DMS 273 treated with DMSO at 0.1 percent for 48 hours (cell line): ENCODE data around the gene CPXM2.

Experiments
- DNase-seq: peaks from one replicate; lab custom pipeline; 2025; lab: John Stamatoyannopoulos, UW

The CPXM2 gene

DNA sequence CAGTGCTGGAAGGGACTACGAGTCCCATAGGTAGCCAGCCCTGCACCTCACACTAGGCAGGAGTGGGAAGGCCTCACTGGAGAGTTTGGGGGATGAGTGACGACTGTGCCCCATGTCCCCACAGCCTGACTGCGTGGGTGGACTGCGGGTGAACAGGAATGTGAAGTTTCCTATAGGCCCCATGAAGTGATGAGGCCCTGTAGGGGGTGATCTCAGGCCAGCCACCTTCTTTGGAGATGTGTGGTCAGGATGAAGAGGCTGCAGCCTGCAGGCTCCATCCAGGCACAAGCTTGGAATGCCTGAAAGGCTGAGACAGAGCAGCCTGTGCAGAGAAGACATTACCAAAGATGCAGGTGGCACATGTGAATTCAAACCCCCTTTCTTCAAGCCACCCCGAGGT, 94.9 kb downstream of the CPXM2 start:
- DNase-seq = no peak

DNA sequence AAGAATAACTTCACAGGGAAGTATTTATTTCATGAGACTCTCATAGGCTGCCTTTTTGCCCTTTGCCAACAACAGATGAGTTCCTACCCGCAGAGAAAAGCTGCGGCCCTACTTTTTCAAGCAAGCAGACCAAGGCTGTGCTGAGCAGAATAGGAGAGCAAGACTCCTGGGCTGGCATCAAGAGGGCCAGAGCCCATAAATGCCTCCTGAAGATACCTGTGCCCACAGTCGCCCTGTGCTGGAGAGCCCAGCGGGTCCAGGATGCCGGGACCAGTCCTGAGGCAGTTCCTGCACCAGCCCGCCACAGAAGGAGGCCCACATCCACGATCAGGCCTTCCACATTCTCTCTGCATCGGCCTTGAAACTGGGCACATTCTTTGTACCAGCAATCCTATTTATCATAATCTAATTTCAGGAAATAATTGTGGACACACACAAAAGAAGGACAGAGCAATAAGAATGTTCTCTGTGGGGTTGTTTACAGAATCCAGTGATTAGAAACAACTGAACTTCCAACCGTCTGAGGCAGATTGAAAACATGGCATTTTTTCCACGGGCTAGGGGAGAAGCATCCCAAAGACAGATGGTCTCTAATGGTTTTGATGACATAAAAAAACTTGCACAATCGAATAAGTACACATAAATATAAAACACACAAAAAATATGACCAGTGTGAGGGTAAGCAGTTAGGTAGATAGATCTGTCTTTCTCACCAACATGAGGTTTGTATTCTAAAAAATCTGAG, 95.6 kb downstream of the CPXM2 start:
- no peak for DNase-seq

- DNase-seq = no peak
These were observed 96.3 kb downstream of the CPXM2 start for GRCh38 chr10:123795196-123795780.

GRCh38 chr10:123792248-123792978, 99.2 kb downstream of the CPXM2 start:
- no peak for DNase-seq

GRCh38 chr10:123790132-123790885, 101.3 kb downstream of the CPXM2 start:
- DNase-seq = no peak

- DNase-seq = no peak
These were observed 102.6 kb downstream of the CPXM2 start for GRCh38 chr10:123788981-123789380.

- DNase-seq = no peak
These were observed 104.0 kb downstream of the CPXM2 start for GRCh38 chr10:123787566-123787965.

DNA sequence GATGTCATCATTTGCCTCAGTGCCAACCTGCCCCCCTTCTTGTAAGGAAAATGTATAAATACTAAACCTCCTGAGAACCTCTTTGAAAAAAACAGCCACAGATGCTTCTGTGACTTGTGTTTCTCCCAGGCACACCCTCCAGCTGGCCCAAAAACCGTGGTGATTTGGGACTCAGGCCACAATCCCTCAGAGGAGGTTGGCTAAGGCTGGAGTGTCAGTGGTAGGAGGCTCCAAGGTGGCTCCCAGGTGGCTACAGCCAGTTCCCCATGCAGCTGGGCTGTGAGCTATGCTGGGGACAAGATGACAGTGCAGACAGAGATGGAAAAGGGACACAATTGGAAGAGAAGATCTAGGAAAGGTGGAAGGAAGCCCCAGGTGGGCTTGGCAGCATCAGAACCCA, 104.7 kb downstream of the CPXM2 start:
- no peak for DNase-seq

DNA sequence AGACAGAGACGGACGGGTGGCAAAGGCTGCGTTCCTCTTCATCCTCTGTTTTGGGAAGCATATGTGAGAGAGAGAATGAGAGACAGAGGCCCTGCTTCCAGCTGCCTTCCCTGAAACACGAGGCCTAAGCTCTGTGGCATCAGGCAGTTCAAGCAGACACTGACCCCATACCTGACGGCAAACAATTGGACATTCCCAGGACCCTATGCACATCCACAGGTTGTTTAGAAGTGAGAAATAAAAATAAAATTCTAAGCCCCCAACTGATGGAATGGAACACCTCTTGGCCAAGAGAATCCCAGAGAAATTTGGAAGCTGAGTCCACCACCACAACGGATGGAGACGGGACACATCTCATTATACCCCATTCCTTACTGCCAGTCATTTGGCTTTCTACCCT, 105.3 kb downstream of the CPXM2 start:
- no peak for DNase-seq

DNA sequence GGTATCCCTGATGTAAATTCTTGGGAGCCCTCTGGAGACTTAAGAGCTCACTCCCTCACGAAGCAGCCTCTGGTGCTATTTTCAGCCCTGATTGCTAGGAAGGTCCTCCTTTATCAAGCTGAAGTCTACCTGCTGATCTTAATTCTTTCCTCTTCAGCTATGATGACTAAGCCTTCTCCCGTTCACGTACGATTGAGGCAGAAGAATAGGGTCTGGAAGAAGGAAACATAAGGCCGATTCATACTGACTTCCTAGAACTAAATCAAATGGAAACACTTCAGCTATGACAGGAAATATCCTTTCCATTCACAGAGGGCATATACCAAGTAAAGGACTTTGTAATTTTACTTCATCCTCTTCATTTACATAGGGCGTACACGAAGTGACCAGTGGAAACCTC, 107.0 kb downstream of the CPXM2 start:
- DNase-seq = no peak

- no peak for DNase-seq
These were observed 107.4 kb downstream of the CPXM2 start for GRCh38 chr10:123784216-123784615.

DNA sequence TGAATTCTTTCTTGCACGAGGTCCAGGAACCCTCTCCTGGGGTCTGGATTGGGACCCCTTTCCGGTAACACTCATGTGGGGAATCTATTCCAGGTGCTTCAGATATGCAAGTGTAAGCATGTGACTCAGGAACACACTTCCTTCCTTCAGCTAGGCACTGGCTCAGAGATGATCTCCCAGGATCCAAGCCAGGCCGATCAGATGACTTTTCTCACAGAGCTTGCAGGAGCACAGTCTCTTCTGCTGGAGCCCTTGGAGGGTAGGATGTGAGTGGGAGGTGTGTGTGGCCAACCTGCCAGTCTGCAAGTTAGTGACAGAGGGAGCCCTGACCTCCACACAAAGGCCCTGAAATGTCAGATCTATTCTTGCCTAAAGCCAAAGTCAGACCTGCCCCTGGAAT, 108.3 kb downstream of the CPXM2 start:
- no peak for DNase-seq

DNA sequence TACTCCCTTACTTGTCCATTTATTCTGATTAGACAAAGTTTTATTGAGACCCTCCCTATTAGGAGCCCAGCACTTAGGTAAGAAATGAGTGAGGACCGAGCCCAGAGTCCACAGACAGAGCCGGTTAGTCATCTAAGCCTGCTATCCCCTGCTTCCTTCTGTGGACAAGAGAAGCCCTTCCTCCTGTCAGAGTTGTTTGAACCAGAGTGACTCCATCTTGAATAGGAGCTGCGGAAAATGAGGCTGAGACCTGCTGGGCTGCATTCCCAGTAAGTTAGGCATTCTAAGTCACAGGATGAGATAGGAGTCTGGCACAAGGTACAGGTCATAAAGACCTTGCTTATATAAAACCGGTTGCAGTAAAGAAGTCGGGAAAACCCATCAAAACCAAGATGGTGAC, 109.1 kb downstream of the CPXM2 start:
- no peak for DNase-seq

DNA sequence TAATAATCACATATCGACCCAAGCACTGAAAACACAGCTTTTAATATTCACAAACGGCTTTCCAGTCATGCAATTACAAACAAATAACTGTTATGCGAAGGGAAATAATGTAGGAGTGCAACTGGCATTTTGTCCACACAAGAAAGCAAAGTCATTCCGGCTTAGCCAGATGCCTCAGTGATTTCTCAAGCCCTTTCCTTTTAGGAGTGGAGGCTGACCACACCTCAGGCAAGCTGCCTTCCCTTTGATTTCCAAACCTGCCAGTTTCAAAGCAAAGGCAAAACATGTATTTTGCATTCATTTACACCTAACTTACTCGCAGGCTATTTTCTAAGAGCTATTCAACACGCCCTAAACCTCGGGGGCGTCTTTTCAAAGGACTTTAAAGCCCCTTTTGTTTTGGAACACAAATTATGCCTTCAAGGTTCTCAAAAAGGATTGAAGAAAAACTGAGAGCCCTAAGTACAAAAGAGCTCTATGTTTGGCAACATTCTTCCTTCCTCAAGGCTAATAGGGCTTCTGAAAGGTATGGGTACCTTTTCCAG, 109.6 kb downstream of the CPXM2 start:
- DNase-seq = no peak

- no peak for DNase-seq
These were observed 110.2 kb downstream of the CPXM2 start for GRCh38 chr10:123781324-123781900.

DNA sequence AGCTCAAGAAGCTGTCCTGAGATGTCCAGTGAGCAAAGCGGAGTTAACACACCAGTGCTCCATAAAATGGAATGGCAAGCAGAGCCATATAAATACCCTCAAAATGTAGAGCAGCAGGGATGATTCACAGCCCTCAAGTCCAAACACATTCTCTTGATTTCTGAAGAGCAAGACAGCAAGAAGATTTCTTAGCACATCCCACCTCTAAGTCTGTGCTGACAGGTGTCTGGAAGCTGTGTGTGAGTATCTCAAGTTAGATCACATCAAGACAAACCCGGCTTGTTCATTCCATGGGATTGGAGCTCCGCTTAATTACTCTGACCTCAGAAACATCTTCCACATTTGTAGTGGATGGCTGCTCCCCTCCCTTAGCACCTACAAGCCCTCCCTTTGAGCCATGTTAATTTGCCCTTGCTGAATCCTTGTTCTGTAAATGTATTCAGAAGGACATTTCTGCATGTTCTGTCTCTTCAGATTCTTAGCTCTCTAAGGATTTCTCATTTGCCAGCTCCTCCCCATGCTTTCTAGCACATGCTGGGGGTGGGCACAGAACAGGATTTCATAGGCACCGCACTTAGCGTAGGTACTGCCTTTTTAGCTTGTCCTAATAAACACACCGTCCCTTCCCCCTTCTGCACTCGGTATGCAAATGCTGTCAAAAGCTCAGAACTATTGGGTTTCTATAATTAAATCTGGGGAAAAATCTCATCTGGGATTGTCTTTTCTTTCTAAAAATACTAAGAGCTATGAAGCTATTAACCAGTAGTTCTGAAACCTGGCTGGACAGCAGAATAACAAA, 112.7 kb downstream of the CPXM2 start:
- no peak for DNase-seq

GRCh38 chr10:123777881-123778280, 113.7 kb downstream of the CPXM2 start:
- DNase-seq = no peak

- no peak for DNase-seq
These were observed 117.4 kb downstream of the CPXM2 start for GRCh38 chr10:123774132-123774742.

- no peak for DNase-seq
These were observed 118.7 kb downstream of the CPXM2 start for GRCh38 chr10:123772645-123773508.
